Activated naive CD8-positive, alpha-beta T cell treated with anti-CD3 and anti-CD28 coated beads for 36 hours (primary cell): ENCODE measurements around the gene THSD8. TPM values are rescaled to one million over a fixed set of nuclear protein-coding genes. Genes with fewer than 3 reads are reported as not detected.

Experiments
- DNase-seq: peaks from one replicate; pipeline ENCODE4 v3.0.0; 2021
- H3K27ac Mint-ChIP-seq: one replicate; pipeline ENCODE4 v1.8.0; 2022; ENCODE audit warnings: mild to moderate bottlenecking, moderate library complexity, mixed read lengths
- H3K27me3 Mint-ChIP-seq: one replicate; pipeline ENCODE4 v1.8.0; 2022; ENCODE audit warnings: mild to moderate bottlenecking, mixed read lengths
- H3K36me3 Mint-ChIP-seq: one replicate; pipeline ENCODE4 v1.8.0; 2021; ENCODE audit warnings: mild to moderate bottlenecking, mixed read lengths
- H3K4me1 Mint-ChIP-seq: one replicate; pipeline ENCODE4 v1.8.0; 2021; ENCODE audit warnings: mixed read lengths
- H3K4me3 Mint-ChIP-seq: one replicate; pipeline ENCODE4 v1.8.0; 2022; ENCODE audit warnings: mild to moderate bottlenecking, moderate library complexity, mixed read lengths
- H3K9me3 Mint-ChIP-seq: one replicate; pipeline ENCODE4 v1.8.0; 2022; ENCODE audit warnings: mixed read lengths
- total RNA-seq, 2 experiments: library from RNA; stranded (reverse); gene quantifications; one replicate each; pipeline ENCODE4 v1.2.3, GENCODE V29; 2021

Gene THSD8
- total RNA-seq, 2 experiments from 2014 or later, result 25.3 to 30.5 TPM

DNA sequence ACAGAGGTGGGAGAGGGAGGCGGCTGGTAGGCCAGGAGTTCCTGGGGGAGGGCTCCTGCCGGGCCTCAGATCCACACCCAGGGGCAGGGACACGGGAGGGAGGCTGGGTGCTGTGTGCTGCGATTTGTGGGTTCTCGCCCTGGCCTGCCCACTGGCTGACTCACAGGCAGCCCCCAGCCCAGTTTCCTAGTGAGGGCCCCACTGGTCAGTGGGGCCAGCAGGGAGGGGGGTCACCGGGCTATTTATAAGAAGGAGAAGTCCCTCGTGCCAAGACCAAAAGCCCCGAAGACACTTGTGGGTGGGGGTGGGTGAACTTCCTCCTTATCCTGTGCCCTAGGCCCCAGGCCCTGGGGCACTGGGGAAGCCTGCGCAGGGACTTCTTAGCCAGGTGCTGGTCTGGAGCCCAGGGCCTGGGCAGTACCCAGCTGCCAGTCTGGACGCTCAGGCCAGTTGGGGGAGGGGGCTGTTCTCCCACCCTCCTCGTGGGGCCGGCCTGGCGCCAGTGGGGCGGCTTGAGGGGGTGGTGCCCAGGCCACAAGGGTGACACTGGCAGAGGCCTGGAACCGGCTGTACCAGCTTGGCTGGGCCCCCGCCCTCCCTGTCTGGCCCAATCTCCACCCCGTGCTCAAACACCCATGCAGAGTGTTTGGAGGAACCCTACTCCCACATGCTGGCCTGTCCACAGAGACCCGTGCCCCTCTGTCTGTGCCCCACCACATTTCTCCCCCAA, 15.6 kb upstream of the THSD8 start:
- no peaks in the 10 kb centered on the region for H3K9me3 Mint-ChIP-seq
- no peaks in the 10 kb centered on the region for H3K27me3 Mint-ChIP-seq
- no peak overlapping the region for H3K4me3 Mint-ChIP-seq
- no peak for DNase-seq
- peak overlapping the region; percentile 65 for H3K27ac Mint-ChIP-seq
- no peaks in the 10 kb centered on the region for H3K36me3 Mint-ChIP-seq
- peaks cover 37% of the 10 kb centered on the region for H3K4me1 Mint-ChIP-seq

DNA sequence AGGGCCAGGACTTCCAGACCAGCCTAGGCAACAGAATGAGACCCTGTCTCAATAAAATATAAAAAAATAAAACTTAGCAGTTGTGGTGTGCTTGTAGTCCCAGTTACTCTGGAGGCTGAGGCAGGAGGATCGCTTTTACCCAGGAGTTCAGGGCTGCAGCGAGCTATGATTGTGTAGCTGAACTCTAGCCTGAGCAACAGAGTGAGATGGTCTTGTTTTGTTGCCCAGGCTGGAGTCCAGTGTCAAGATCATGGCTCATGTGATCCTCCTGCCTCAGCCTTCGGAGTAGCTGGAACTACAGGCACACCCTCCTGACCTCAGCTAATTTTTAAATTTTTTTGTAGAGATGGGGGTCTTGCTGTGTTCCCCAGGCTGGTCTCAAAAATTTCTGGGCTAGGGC, 14.9 kb upstream of the THSD8 start:
- Mint-ChIP-seq H3K27me3 (no peaks in the 10 kb centered on the region), H3K4me3 (no peak overlapping the region), H3K4me1 (peaks cover 32% of the 10 kb centered on the region), H3K9me3 (no peaks in the 10 kb centered on the region), H3K27ac (peak overlapping the region; percentile 65), H3K36me3 (peaks cover 3% of the 10 kb centered on the region)
- DNase-seq, result no peak

DNA sequence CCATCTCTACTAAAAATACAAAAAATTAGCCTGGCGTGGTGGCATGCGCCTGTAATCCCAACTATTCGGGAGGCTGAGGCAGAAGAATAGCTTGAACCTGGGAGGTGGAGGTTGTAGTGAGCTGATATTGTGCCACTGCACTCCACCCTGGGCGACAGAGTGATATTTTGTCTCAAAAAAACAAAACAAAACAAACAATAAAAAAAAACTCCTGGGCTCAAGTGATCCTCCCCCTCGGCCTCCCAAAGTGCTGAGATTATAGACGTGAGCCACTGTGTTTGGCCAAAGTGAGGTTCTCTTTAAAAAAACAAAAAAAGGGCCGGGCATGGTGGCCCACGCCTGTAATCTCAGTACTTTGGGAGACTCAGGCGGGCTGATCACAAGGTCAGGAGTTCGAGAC, 14.4 kb upstream of the THSD8 start:
- Mint-ChIP-seq H3K27me3 (no peaks in the 10 kb centered on the region), H3K4me3 (no peak overlapping the region), H3K4me1 (peaks cover 29% of the 10 kb centered on the region), H3K27ac (no peak overlapping the region), H3K9me3 (no peaks in the 10 kb centered on the region), H3K36me3 (peaks cover 5% of the 10 kb centered on the region)
- no peak for DNase-seq

DNA sequence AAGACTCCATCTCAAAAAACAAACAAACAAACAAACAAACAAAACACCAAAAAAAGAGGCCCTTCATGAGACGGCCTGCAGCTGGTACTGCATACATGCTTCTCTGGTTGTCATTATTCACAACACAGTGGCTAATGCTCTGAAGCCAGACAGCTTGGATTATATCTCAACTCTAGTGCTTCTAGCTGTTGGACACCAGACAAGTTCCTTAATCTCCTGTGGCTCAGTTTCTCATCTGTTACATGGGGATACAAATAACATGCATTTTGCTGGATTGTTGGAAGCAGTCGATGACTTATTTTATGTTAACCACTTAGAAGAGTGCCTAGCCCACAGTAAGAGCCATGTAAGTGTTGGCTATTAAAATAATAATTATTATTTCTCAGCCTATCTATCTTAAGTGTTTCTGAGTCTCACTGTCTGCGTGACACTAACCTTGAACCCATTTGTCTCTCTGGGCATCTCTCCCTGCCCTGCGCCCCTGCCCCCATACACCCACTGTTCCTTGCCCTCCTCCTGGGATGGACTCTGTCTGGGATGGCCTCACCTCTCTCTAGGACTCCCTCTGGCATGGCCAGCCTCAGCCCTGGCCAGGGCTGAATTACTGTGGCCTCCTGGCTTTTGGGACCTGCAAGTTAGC, 13.7 kb upstream of the THSD8 start:
- Mint-ChIP-seq H3K27me3 (no peaks in the 10 kb centered on the region), H3K27ac (peak overlapping the region; percentile 93), H3K4me1 (peaks cover 29% of the 10 kb centered on the region), H3K36me3 (peaks cover 10% of the 10 kb centered on the region), H3K9me3 (no peaks in the 10 kb centered on the region), H3K4me3 (peak overlapping the region; percentile 41)
- no peak for DNase-seq

DNA sequence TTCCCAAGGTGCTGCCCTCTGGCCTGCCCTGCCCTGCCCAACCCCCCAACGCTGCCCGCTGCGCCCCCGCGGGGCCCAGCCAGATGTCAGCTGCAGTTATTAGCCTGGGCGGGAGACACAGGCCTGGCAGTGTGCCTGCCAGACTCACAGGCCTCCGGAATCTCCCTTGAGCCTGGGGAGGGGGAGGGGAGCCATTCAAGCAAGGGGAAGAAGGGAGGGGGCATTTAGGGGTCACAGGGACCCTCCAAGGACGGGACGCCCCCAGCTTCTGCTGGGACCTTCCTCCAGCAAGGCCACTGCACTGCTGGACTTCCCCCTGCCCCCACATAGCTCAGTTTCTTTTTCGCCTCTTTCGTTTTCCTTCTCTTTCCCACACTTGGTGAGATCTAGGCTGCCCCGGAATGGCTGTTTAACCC, 13.2 kb upstream of the THSD8 start:
- Mint-ChIP-seq H3K27me3 (no peaks in the 10 kb centered on the region), H3K4me3 (peak overlapping the region; percentile 85), H3K27ac (peak overlapping the region; percentile 93), H3K36me3 (peaks cover 13% of the 10 kb centered on the region), H3K9me3 (no peaks in the 10 kb centered on the region), H3K4me1 (peaks cover 25% of the 10 kb centered on the region)
- DNase-seq, result peak; percentile 52

DNA sequence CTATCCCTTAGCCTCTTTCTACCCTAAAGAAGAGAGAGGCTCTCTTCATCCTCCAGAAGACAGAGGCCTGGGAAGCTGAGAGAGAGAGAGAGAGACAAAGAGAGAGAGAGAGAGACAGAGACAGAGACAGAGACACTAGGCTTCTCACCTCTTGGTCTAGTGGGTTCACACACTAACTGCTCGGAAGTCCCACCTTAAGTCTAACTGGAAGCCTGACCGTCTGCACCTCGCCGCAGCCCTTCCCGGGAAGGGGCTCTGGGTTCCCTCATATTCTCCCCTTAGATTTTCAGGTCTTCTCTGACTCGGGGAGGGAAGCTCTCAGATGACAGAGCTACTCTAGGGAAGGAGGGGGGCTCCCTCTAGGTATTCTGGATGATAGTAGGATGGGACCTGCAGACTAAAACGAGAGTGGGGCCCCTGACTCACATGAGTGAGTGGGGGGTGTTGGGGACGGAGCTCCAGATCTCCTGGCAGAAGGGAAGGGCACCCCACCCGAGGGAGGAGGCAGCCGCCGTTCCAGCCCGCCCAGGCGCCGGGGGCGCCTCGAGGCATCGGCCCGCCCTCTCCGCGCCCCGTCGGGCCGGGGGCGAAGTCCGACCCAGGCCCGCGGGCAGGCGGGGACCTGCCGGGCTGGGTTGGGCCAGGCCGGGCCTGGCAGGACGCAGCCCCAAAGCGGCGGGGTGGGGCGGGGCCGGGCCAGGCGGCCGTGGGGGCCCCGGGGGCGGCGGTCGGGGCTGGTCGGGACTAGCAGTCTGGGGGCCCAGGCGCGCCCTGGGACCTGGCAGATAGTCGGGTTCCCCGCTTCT, 12.6 kb upstream of the THSD8 start:
- DNase-seq, result no peak
- Mint-ChIP-seq H3K36me3 (peaks cover 16% of the 10 kb centered on the region), H3K27ac (peak overlapping the region; percentile 93), H3K4me1 (peaks cover 29% of the 10 kb centered on the region), H3K9me3 (no peaks in the 10 kb centered on the region), H3K27me3 (no peaks in the 10 kb centered on the region), H3K4me3 (peak overlapping the region; percentile 85)

DNA sequence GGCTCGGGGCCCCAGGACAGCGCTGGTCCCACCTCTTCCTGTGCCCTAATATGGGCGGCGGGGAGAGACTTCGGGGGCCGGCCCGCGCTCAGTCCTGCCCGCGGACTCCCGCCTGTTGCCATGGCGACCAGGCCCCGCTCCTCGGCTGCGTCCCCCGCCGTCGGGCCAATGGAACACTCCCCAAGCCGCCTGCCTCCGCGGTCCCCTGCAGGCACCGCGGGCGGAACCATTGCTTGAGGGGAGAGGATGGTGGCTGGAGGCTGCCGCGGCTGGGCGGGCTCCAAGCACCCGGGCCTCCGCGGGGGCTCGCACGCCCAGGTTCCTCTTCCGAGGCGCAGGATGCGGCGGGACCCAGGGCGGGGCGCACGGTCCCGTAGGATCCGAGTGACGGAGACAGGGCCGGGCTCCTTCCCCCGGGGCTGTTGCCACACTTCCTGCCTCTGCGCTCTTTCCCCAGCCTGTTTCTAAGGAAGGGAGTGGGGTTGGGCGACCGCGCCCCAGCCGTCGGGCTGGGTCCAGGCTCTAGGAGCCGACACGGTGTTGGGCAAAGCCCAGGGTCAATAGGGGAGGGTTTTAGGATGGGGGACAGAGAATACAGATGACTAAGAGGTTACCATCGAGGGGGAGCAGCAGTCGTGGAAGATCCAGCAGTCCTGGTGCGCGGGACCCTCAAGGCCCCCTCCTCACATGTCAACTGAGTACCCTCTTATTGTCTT, 11.8 kb upstream of the THSD8 start:
- DNase-seq, result peak; percentile 99
- peak overlapping the region; percentile 98 for H3K27ac Mint-ChIP-seq
- H3K27me3 Mint-ChIP-seq, result no peaks in the 10 kb centered on the region
- peak overlapping the region; percentile 95 for H3K4me3 Mint-ChIP-seq
- peaks cover 20% of the 10 kb centered on the region for H3K36me3 Mint-ChIP-seq
- H3K9me3 Mint-ChIP-seq, result no peaks in the 10 kb centered on the region
- H3K4me1 Mint-ChIP-seq, result peaks cover 36% of the 10 kb centered on the region

DNA sequence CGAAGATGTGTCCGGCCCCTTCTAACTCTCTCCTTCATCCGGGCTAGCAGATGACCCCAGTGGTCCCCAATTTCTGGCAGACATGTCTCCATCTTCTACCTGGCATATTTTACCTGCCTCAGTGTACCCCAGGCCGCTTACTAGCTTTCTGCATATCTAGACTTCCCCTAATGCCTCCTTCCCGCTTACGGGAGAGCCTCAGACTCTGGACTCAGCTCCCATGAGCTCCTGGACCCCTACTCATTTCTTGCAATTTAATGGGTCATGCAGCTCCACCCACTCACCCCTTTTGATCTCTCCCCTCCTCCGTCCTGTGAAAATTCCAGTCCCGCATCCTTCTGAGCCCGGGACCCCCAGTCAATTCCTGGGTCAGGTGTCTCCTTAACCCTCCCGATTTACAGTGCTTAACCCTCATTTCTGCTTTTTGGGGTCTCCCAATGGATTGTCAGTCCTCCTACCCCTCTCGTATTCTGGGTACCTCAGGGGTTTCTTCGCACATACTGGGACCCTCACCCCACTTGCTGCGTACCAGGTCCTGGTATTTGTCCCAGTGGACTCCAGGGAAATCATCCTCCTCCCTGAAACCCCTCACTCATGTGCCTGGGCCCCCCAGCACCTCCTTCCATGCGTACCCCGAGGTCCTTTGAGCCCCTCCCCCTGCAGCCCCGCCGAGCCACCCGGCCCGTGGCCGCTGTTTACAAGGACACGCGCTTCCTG, 11.1 kb upstream of the THSD8 start:
- Mint-ChIP-seq H3K36me3 (peaks cover 20% of the 10 kb centered on the region), H3K4me1 (peaks cover 39% of the 10 kb centered on the region), H3K9me3 (no peaks in the 10 kb centered on the region), H3K4me3 (peak overlapping the region; percentile 95), H3K27me3 (no peaks in the 10 kb centered on the region), H3K27ac (peak overlapping the region; percentile 98)
- DNase-seq, result no peak

DNA sequence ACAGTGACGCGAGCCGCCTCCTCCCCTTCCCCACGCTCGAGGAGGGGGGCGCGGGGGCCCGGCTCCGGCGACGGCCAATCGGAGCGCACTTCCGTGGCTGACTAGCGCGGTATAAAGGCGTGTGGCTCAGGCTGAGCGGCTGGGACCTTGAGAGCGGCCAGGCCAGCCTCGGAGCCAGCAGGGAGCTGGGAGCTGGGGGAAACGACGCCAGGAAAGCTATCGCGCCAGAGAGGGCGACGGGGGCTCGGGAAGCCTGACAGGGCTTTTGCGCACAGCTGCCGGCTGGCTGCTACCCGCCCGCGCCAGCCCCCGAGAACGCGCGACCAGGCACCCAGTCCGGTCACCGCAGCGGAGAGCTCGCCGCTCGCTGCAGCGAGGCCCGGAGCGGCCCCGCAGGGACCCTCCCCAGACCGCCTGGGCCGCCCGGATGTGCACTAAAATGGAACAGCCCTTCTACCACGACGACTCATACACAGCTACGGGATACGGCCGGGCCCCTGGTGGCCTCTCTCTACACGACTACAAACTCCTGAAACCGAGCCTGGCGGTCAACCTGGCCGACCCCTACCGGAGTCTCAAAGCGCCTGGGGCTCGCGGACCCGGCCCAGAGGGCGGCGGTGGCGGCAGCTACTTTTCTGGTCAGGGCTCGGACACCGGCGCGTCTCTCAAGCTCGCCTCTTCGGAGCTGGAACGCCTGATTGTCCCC, 10.4 kb upstream of the THSD8 start, which contains the start of gene JUNB:
Gene JUNB (plus strand): TSS at position 142 of the 706 bp plus-strand sequence. CDS start 286 bp downstream, at position 428.
- no peaks in the 10 kb centered on the region for H3K27me3 Mint-ChIP-seq
- DNase-seq, result peak; percentile 97
- H3K27ac Mint-ChIP-seq, result peak within 1 kb of the TSS; percentile 98
- H3K4me1 Mint-ChIP-seq, result peaks cover 45% of the 10 kb centered on the region
- peak within 1 kb of the TSS; percentile 95 for H3K4me3 Mint-ChIP-seq
- H3K9me3 Mint-ChIP-seq, result no peaks in the 10 kb centered on the region
- peaks cover 20% of the 10 kb centered on the region for H3K36me3 Mint-ChIP-seq

DNA sequence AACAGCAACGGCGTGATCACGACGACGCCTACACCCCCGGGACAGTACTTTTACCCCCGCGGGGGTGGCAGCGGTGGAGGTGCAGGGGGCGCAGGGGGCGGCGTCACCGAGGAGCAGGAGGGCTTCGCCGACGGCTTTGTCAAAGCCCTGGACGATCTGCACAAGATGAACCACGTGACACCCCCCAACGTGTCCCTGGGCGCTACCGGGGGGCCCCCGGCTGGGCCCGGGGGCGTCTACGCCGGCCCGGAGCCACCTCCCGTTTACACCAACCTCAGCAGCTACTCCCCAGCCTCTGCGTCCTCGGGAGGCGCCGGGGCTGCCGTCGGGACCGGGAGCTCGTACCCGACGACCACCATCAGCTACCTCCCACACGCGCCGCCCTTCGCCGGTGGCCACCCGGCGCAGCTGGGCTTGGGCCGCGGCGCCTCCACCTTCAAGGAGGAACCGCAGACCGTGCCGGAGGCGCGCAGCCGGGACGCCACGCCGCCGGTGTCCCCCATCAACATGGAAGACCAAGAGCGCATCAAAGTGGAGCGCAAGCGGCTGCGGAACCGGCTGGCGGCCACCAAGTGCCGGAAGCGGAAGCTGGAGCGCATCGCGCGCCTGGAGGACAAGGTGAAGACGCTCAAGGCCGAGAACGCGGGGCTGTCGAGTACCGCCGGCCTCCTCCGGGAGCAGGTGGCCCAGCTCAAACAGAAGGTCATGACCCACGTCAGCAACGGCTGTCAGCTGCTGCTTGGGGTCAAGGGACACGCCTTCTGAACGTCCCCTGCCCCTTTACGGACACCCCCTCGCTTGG, 9.6 kb upstream of the THSD8 start:
- Mint-ChIP-seq H3K27ac (peak overlapping the region; percentile 98), H3K4me3 (peak overlapping the region; percentile 95), H3K4me1 (peaks cover 47% of the 10 kb centered on the region), H3K27me3 (no peaks in the 10 kb centered on the region), H3K9me3 (no peaks in the 10 kb centered on the region), H3K36me3 (peaks cover 23% of the 10 kb centered on the region)
- peak; percentile 85 for DNase-seq

DNA sequence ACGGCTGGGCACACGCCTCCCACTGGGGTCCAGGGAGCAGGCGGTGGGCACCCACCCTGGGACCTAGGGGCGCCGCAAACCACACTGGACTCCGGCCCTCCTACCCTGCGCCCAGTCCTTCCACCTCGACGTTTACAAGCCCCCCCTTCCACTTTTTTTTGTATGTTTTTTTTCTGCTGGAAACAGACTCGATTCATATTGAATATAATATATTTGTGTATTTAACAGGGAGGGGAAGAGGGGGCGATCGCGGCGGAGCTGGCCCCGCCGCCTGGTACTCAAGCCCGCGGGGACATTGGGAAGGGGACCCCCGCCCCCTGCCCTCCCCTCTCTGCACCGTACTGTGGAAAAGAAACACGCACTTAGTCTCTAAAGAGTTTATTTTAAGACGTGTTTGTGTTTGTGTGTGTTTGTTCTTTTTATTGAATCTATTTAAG, 9.0 kb upstream of the THSD8 start:
- no peak for DNase-seq
- H3K27ac Mint-ChIP-seq, result peak overlapping the region; percentile 98
- peaks cover 23% of the 10 kb centered on the region for H3K36me3 Mint-ChIP-seq
- H3K27me3 Mint-ChIP-seq, result no peaks in the 10 kb centered on the region
- peak overlapping the region; percentile 95 for H3K4me3 Mint-ChIP-seq
- H3K9me3 Mint-ChIP-seq, result no peaks in the 10 kb centered on the region
- peaks cover 47% of the 10 kb centered on the region for H3K4me1 Mint-ChIP-seq

DNA sequence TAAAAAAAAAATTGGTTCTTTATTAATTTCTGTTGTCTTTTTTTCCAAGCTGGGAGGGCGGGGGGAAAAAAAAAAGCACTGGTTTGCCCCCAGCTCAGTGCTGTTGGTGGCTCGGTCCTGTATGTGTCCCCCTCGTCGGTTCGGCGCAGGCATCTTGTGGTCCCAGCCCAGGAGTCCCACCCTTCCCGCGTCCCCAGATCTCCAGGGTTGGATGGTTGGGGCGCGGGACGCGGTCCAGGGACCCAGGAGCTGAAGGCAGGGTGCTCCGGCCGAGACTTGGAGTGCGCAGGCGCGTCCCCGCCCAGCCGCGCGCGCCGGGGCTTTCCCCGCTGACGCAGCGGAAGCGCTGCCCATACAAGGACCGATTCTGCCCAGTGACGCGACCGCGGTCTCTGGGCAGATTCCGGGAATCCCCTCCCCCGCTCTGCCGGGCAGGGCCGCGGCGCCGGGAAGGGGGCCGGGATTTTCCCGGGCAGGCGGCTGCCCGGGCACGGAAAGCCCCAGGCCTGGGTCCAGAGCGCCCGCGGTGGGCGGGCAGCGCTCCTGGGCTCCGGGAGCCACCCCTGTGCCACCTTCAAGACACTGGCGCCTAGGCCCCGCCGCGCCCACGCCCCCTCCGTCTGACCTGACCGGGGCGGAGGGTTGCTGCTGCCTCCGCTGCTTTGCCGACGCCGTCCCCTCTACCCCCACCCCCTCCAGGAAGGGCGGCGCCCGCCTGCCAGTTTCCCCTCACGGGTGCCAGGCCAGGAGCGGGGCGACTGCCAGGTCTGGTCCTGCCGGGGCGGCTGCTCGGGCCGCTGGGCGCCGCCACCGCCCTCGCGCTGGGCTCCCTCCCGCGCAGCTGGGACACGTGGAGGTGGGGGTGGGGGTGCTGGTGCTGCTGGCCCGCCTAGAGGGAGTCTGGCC, 8.3 kb upstream of the THSD8 start:
- Mint-ChIP-seq H3K4me3 (peak overlapping the region; percentile 95), H3K4me1 (peaks cover 41% of the 10 kb centered on the region), H3K27ac (peak overlapping the region; percentile 98), H3K36me3 (peaks cover 23% of the 10 kb centered on the region), H3K27me3 (no peaks in the 10 kb centered on the region), H3K9me3 (no peaks in the 10 kb centered on the region)
- DNase-seq, result peak; percentile 95
